H1 (cell line): ENCODE results near the gene CUZD1. TPM values are rescaled to one million over a fixed set of nuclear protein-coding genes. Genes with fewer than 3 reads are reported as not detected.

ENCODE experiments used
- CTCF ChIA-PET: fragments of 300-600 bp; sonication (Branson Sonifier 250); formaldehyde crosslinking; loops from one replicate; lab custom pipeline; 2021; ENCODE audit not compliant: partially characterized antibody; lab: Charles Lee
- POLR2A ChIA-PET: fragments of 300-600 bp; sonication (Branson Sonifier 250); formaldehyde crosslinking; loops from one replicate; lab custom pipeline; 2021; ENCODE audit warnings: inconsistent platforms; ENCODE audit not compliant: partially characterized antibody; lab: Charles Lee
- DNase-seq, 2 experiments: peaks; one replicate each; pipeline versions ENCODE4 v3.0.0 to v3.0.0-alpha.2; 2010 to 2022; ENCODE audit warnings: low spot score in 2 of 2, low read depth in 1 of 2, mixed read lengths in 1 of 2
- FAIRE-seq: peaks from 2 replicates; lab custom pipeline; 2011; peaks lifted over from hg19 to GRCh38; lab: Jason Lieb, UNC
- H2AFZ ChIP-seq: 2 replicates; pipeline ENCODE4 v1.8.1; 2012; ENCODE audit warnings: low read length, inconsistent platforms
- H2AK5ac ChIP-seq: 2 replicates; pipeline ENCODE4 v1.6.1; 2013; ENCODE audit warnings: low read depth, low read length
- H2BK120ac ChIP-seq: replicated peaks from 2 replicates; pipeline ENCODE3; 2013; ENCODE audit warnings: low read depth, low read length, inconsistent platforms
- H2BK12ac ChIP-seq: 2 replicates; pipeline ENCODE4 v1.6.1; 2013; ENCODE audit warnings: low read depth, low read length
- H2BK15ac ChIP-seq: 2 replicates; pipeline ENCODE4 v1.6.1; 2013; ENCODE audit warnings: low read length
- H2BK20ac ChIP-seq: 2 replicates; pipeline ENCODE4 v1.6.1; 2013; ENCODE audit warnings: low read length
- H2BK5ac ChIP-seq: 2 replicates; pipeline ENCODE4 v1.6.1; 2013; ENCODE audit warnings: low read depth, low read length
- H3K14ac ChIP-seq: 2 replicates; pipeline ENCODE4 v1.6.1; 2013; ENCODE audit warnings: inconsistent platforms; ENCODE audit not compliant: insufficient read length
- H3K18ac ChIP-seq: 2 replicates; pipeline ENCODE4 v1.6.1; 2013; ENCODE audit warnings: low read length; ENCODE audit errors: extremely low read depth
- H3K23ac ChIP-seq: 2 replicates; pipeline ENCODE4 v1.6.1; 2013; ENCODE audit warnings: inconsistent platforms; ENCODE audit not compliant: insufficient read length
- H3K23me2 ChIP-seq: 2 replicates; pipeline ENCODE4 v1.6.1; 2013; ENCODE audit warnings: low read depth, low read length
- H3K27ac ChIP-seq: 2 replicates; pipeline ENCODE4 v1.6.1; 2011; ENCODE audit warnings: low read depth, low read length, inconsistent platforms
- H3K27me3 ChIP-seq, 4 experiments: replicated peaks in 1 of 4; 1 replicate in 1 of 4; 2 replicates in 3 of 4; pipeline versions ENCODE4 v1.6.1 to v1.8.1; 2011 to 2013; ENCODE audit warnings: low read length in 3 of 4, mild to moderate bottlenecking in 3 of 4, inconsistent platforms in 2 of 4, mixed read lengths in 2 of 4, moderate library complexity in 1 of 4; ENCODE audit not compliant: control insufficient read depth in 3 of 4, insufficient read depth in 3 of 4; ENCODE audit errors: extremely low read depth in 1 of 4
- H3K36me3 ChIP-seq, 4 experiments: 2 replicates each; pipeline versions ENCODE4 v1.6.1 to v1.8.1; 2011 to 2013; ENCODE audit warnings: mild to moderate bottlenecking in 4 of 4, low read length in 3 of 4, moderate library complexity in 2 of 4, control low read depth in 1 of 4, inconsistent platforms in 1 of 4; ENCODE audit not compliant: insufficient read depth in 4 of 4, control insufficient read depth in 2 of 4
- H3K4ac ChIP-seq: replicated peaks from 2 replicates; pipeline ENCODE3; 2013; ENCODE audit warnings: low read length, low read depth, mixed read lengths, inconsistent platforms; ENCODE audit not compliant: insufficient read length
- H3K4me1 ChIP-seq, 4 experiments: replicated peaks in 1 of 4; 1 replicate in 1 of 4; 2 replicates in 3 of 4; pipeline versions ENCODE4 v1.6.1 to v1.8.1; 2011 to 2013; ENCODE audit warnings: low read length in 3 of 4, inconsistent platforms in 2 of 4, mixed read lengths in 1 of 4; ENCODE audit not compliant: insufficient read depth in 4 of 4, control insufficient read depth in 3 of 4
- H3K4me2 ChIP-seq, 2 experiments: 2 replicates each; pipeline versions ENCODE4 v1.6.1 to v1.8.1; 2011 to 2013; ENCODE audit warnings: low read depth in 2 of 2, low read length in 2 of 2, control low read depth in 1 of 2, inconsistent platforms in 1 of 2, mild to moderate bottlenecking in 1 of 2; ENCODE audit not compliant: insufficient read depth in 1 of 2
- H3K4me3 ChIP-seq, 4 experiments: fragments of 200-600, 300-600 bp in 1 of 4; sonication (generic), shearing (Covaris generic), sonication (Bioruptor Twin) in 1 of 4; 2 replicates each; pipeline versions ENCODE4 v1.5.1 to v1.8.1; 2011 to 2016; ENCODE audit warnings: low read length in 4 of 4, low read depth in 3 of 4, control low read depth in 2 of 4, inconsistent platforms in 2 of 4, mild to moderate bottlenecking in 2 of 4, mixed read lengths in 1 of 4, moderate library complexity in 1 of 4; ENCODE audit not compliant: insufficient read depth in 2 of 4; ENCODE audit errors: extremely low read depth in 1 of 4
- H3K56ac ChIP-seq: replicated peaks from 2 replicates; pipeline ENCODE3; 2013; ENCODE audit warnings: low read depth, mild to moderate bottlenecking, mixed read lengths, low read length, inconsistent platforms; ENCODE audit not compliant: insufficient read length
- H3K79me1 ChIP-seq: 2 replicates; pipeline ENCODE4 v1.6.1; 2013; ENCODE audit warnings: low read depth, low read length, control low read depth
- H3K79me2 ChIP-seq, 2 experiments: 2 replicates each; pipeline versions ENCODE4 v1.6.1 to v1.8.1; 2012 to 2013; ENCODE audit warnings: low read length in 2 of 2, mild to moderate bottlenecking in 2 of 2, inconsistent platforms in 1 of 2; ENCODE audit not compliant: insufficient read depth in 2 of 2, control insufficient read depth in 1 of 2
- H3K9ac ChIP-seq, 4 experiments: replicated peaks in 1 of 4; 1 replicate in 1 of 4; 2 replicates in 3 of 4; pipeline versions ENCODE4 v1.6.1 to v1.8.1; 2011 to 2013; ENCODE audit warnings: low read depth in 3 of 4, low read length in 3 of 4, control low read depth in 2 of 4, mild to moderate bottlenecking in 2 of 4, moderate library complexity in 2 of 4, inconsistent platforms in 1 of 4; ENCODE audit errors: extremely low read depth in 1 of 4
- H3K9me3 ChIP-seq, 2 experiments: 2 replicates each; pipeline versions ENCODE4 v1.6.1 to v1.8.1; 2012 to 2013; ENCODE audit warnings: mild to moderate bottlenecking in 2 of 2, moderate library complexity in 2 of 2, control low read depth in 1 of 2, inconsistent platforms in 1 of 2, low read depth in 1 of 2, low read length in 1 of 2, mixed read lengths in 1 of 2; ENCODE audit not compliant: insufficient read depth in 2 of 2
- H4K20me1 ChIP-seq, 2 experiments: replicated peaks in 1 of 2; 2 replicates each; pipeline versions ENCODE3 to v1.8.1; 2011 to 2013; ENCODE audit warnings: inconsistent platforms in 2 of 2, low read length in 2 of 2, mild to moderate bottlenecking in 1 of 2; ENCODE audit not compliant: insufficient read depth in 2 of 2, control insufficient read depth in 1 of 2
- H4K5ac ChIP-seq: 2 replicates; pipeline ENCODE4 v1.6.1; 2013; ENCODE audit warnings: low read length, low read depth, mixed read lengths, inconsistent platforms; ENCODE audit not compliant: insufficient read length
- H4K8ac ChIP-seq: 2 replicates; pipeline ENCODE4 v1.8.0; 2013; ENCODE audit warnings: mild to moderate bottlenecking, moderate library complexity, low read length, inconsistent platforms; ENCODE audit not compliant: insufficient read depth; ENCODE audit errors: extremely low read depth
- H4K91ac ChIP-seq: replicated peaks from 2 replicates; pipeline ENCODE3; 2013; ENCODE audit warnings: low read length, mixed read lengths, inconsistent platforms; ENCODE audit not compliant: insufficient read length
- BACH1 ChIP-seq: IDR thresholded peaks from 2 replicates; pipeline ENCODE4 v1.6.1; 2012; ENCODE audit warnings: low read length, improper control_type of control experiment
- KDM5A ChIP-seq: fragments of 200-600 bp; IDR thresholded peaks from 2 replicates; pipeline ENCODE4 v1.7.1; 2012; ENCODE audit warnings: mild to moderate bottlenecking, low read length, inconsistent platforms, mixed read lengths
- RAD21 ChIP-seq, 2 experiments: IDR thresholded peaks in 1 of 2; conservative IDR thresholded peaks in 1 of 2; 2 replicates each; pipeline ENCODE4 v1.6.1; 2011; ENCODE audit warnings: low read depth in 2 of 2, low read length in 2 of 2, improper control_type of control experiment in 1 of 2, inconsistent platforms in 1 of 2, mild to moderate bottlenecking in 1 of 2, moderate library complexity in 1 of 2
- YY1 ChIP-seq: IDR thresholded peaks from 2 replicates; pipeline ENCODE4 v1.6.1; 2011; ENCODE audit warnings: low read depth, mild to moderate bottlenecking, low read length
- WGBS, 2 experiments: shearing (Covaris generic) in 1 of 2; methylation state at CpG; one replicate each; pipeline versions ENCODE4 v1.1.6 to v1.1.7; 2013 to 2015; ENCODE audit warnings: low lambda C conversion rate in 2 of 2, mixed read lengths in 2 of 2, inconsistent platforms in 1 of 2, low coverage in 1 of 2, missing lambda C conversion rate in 1 of 2; ENCODE audit not compliant: insufficient replicate concordance in 2 of 2, insufficient coverage in 1 of 2, insufficient read length in 1 of 2; ENCODE audit errors: extremely low coverage in 1 of 2, missing lambda C conversion rate in 1 of 2; 5-methylcytosine and 5-hydroxymethylcytosine counted together
- polyA plus RNA-seq, 7 experiments: library from polyadenylated mRNA; depleted of rRNA in 3 of 7; stranded (reverse) in 5 of 7; unstranded in 2 of 7; fragments of >200 nt in 5 of 7; fragments of 200-250 nt in 2 of 7; gene quantifications; 1 replicate in 5 of 7; 2 replicates in 1 of 7; 4 replicates in 1 of 7; pipeline versions ENCODE4 v1.2.1 to v1.2.3, GENCODE V29; 2011 to 2013; ENCODE audit warnings: missing spikeins in 2 of 7, mixed read lengths in 2 of 7
- total RNA-seq: library from RNA; stranded (reverse); fragmentation: NEBNext Ultra II Directional; extraction: Animal tissue kit (Norgen Biotek cat#: 25700); gene quantifications from 2 replicates; pipeline ENCODE4 v1.2.1, GENCODE V29; 2021
- TF ChIP-seq, protein P1 (sequence below): IDR thresholded peaks from 2 replicates; pipeline ENCODE4 v1.6.1; 2012; ENCODE audit warnings: inconsistent platforms

Gene CUZD1
- total and polyA plus RNA-seq, 2 of the 8 experiments (the other 6 are each of a cell fraction or from before 2014, with no cell fraction given), result 11.9 to 30.0 TPM

DNA sequence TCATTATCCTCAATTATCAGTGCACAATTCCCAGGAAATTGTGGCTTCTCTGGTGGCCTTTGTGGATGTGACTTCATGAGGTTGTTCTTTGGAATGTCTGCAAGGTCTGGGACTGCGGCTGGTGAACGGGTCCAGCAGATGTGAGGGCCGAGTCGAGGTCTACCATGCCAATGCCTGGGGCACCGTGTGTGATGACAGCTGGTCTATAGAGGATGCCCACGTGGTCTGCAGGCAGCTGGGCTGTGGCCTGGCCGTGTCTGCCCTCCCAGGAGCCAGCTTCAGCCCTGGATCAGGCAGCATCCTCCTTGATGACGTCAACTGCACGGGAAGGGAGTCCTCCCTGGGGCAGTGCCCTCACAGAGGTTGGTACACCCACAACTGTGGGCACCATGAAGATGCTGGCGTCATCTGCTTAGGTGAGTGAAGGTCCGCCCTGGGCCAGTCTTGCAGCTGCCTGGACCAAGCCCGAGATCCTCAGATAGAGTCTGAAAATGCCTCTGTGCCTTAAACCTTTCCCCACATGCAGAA is 46.9 kb downstream of the CUZD1 start:
- ChIA-PET POLR2A (interaction anchor here (1.2 kb wide), 1 partner anchor 12 kb away, joined by 4 read pairs; no protein-coding TSS in a partner anchor), CTCF (no interaction called here)
- no peak overlapping the region for H3K9ac ChIP-seq
- H2AFZ ChIP-seq, result no peak overlapping the region
- no peak overlapping the region for H3K18ac ChIP-seq
- no peak overlapping the region for H2AK5ac ChIP-seq
- H3K4me3 ChIP-seq, result no peak overlapping the region
- WGBS, 2 experiments, result 83% methylated on average over 12 of the region's 12 CpGs; no CpG with 5 or more reads in 1 of the 2 experiments
- no peak overlapping the region for H3K4ac ChIP-seq
- no peaks in the 10 kb centered on the region for H3K79me2 ChIP-seq
- no peak overlapping the region for H2BK120ac ChIP-seq
- H3K27me3 ChIP-seq, result no peaks in the 10 kb centered on the region; a peak in 1 of 7 replicates
- H3K36me3 ChIP-seq, result no peaks in the 10 kb centered on the region
- H2BK20ac ChIP-seq, result no peak overlapping the region
- no peak overlapping the region for H4K8ac ChIP-seq
- no peak overlapping the region for H2BK12ac ChIP-seq
- no peaks in the 10 kb centered on the region for H3K9me3 ChIP-seq
- no peak overlapping the region for H3K56ac ChIP-seq
- H3K23me2 ChIP-seq, result 0 out of 2 replicates have a peak, but pooled peaks cover 2% of the 10 kb centered on the region
- no peak overlapping the region for H3K23ac ChIP-seq
- H4K20me1 ChIP-seq, result no peaks in the 10 kb centered on the region
- no peak overlapping the region for H3K27ac ChIP-seq
- H3K4me1 ChIP-seq, result no peaks in the 10 kb centered on the region
- no peak overlapping the region for H4K91ac ChIP-seq
- no peak overlapping the region for H3K4me2 ChIP-seq
- H3K79me1 ChIP-seq, result no peaks in the 10 kb centered on the region
- no peak overlapping the region for H4K5ac ChIP-seq
- DNase-seq (no peak), FAIRE-seq (no peak)
- H3K14ac ChIP-seq, result no peak overlapping the region
- H2BK15ac ChIP-seq, result no peak overlapping the region
- TF ChIP-seq RAD21 (IDR thresholded peaks at IDR 0.05 in 1 of 2, conservative IDR thresholded peaks at IDR 0.05 in 1 of 2; ENCODE audit: low read depth in 2 of 2, low read length in 2 of 2), result no peak
- TF ChIP-seq, protein P1, sequence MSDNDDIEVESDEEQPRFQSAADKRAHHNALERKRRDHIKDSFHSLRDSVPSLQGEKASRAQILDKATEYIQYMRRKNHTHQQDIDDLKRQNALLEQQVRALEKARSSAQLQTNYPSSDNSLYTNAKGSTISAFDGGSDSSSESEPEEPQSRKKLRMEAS, result no peak
- TF ChIP-seq YY1, result no peak
- TF ChIP-seq KDM5A, result no peak
- TF ChIP-seq BACH1, result no peak
- no peak overlapping the region for H2BK5ac ChIP-seq
